A204.1 (cell line): ENCODE measurements around the gene FLT1.

Source experiments
- FAIRE-seq: peaks from 2 replicates; lab custom pipeline; 2012; peaks lifted over from hg19 to GRCh38; lab: Jason Lieb, UNC

The FLT1 gene

DNA sequence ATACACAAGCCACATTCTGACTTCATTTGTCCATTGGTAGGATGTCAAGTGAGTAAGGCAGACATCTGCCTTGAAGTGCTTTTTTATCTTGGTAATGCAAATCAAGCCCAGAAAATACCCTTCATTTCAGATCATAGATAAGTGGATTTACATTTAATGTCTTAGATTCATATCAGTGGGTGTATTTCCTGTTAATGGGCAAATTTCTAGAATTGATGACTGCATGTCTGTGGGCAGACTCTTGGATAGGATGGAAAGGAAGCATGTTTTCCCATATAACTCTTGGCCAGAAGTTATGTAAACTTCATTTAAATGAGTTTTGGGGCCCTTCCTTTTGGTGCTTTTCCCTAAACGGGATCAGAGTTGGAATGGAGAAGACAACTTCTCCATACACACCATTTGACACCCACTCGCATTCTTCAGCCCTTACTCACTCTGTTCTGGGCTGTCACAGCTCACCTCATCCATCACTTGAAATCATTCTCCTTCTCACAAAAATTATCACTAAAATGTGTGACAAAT lies 154.6 kb downstream of the FLT1 start:
- no peak for FAIRE-seq

DNA sequence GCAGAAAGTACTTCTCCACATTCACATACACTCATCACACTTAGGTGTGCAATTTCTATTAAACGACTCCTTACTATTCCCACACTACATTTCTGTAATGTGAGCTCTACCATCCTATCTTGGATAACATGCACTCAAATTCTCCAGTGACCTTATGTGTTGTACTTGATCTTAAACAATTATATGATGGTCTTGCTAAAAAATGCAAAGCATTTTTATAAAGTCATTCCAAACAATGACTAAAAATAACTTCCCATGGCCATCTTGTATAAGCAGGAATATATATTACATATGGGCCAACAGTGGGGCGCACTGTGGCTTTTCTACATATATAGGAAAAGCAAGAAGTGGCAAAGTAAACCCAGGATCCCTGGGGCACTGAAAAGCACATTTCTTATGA lies 155.5 kb downstream of the FLT1 start:
- no peak for FAIRE-seq

DNA sequence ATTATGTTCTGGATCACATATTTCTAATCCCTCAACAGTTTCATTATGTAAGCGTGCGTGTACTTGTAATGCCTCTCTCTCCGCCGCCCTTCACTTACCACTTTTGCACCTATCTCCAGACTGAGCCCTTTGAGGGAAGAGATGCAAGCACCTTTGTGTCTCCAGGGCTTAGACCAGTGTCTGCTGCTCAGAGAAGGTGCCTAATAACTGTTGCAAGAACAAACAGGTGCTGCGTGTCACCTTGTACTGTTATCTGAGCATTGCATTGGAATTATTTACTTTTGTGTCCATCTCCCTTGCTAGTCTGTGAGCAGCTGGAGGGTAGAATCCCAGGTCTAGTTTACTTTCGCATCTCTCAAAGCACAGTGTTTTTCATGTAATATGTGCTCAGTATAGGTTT lies 156.2 kb downstream of the FLT1 start:
- no peak for FAIRE-seq

DNA sequence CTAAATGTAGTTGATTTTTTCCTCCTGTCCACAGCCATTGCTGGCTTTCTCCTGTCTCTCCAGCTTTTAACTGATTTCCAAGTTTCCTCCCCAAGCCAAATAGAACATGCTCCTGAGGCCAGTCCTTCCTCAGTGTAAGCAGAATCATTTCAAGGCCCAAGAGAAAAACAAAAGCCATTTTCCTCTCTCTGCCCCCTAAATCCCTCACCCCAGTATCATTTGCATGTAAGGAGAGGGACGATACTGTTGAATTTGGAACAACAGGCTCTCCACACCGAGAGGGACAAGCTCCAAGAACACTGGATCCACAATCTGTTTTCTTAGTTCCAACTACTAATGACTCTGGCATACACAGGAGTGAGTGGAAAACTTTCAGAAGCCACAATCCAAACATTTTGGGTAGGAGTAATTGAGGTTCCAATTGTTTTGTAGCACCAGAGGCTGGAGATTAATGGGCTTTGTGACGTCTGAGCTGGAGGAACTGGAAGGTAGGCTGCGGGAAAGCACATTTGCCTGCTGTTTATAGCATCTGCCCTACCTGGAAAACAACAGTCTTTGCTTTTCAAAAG lies 156.8 kb downstream of the FLT1 start:
- no peak for FAIRE-seq

- FAIRE-seq = no peak
Measured at GRCh38 chr13:28337166-28338005, 157.5 kb downstream of the FLT1 start.

- no peak for FAIRE-seq
Measured at GRCh38 chr13:28336193-28336657, 158.7 kb downstream of the FLT1 start.

DNA sequence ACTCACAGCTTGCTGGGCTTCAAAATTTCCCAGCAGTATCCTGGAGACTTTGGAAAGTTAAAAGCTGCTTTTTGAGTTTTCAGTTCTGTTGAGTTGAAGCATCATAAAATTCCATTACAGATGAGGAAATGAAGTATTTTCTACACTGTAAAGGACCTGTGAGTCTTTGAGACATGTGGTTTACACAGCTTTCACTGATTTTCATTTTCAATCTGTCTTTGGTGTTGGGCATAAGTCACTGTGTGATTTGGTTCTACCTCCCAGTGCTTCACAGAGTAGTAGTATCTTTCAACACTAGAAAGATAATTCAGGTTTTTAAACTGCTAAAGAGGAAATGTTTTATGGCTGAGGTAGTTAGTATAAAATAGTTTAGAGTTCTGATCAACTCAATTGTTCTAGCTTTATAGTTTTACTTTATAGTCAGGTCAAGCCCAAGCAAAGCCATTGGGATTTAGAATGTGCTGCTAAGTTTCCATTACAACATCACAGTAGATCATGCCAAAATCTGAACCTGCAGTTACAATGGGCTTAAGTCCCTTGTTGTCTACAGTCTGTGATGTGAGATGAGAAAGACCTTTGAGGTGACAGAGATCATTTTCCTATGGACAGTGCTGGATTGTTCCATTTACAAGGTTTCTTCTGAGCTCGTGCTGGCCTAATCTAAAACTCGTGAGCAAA lies 161.6 kb downstream of the FLT1 start:
- no peak for FAIRE-seq

DNA sequence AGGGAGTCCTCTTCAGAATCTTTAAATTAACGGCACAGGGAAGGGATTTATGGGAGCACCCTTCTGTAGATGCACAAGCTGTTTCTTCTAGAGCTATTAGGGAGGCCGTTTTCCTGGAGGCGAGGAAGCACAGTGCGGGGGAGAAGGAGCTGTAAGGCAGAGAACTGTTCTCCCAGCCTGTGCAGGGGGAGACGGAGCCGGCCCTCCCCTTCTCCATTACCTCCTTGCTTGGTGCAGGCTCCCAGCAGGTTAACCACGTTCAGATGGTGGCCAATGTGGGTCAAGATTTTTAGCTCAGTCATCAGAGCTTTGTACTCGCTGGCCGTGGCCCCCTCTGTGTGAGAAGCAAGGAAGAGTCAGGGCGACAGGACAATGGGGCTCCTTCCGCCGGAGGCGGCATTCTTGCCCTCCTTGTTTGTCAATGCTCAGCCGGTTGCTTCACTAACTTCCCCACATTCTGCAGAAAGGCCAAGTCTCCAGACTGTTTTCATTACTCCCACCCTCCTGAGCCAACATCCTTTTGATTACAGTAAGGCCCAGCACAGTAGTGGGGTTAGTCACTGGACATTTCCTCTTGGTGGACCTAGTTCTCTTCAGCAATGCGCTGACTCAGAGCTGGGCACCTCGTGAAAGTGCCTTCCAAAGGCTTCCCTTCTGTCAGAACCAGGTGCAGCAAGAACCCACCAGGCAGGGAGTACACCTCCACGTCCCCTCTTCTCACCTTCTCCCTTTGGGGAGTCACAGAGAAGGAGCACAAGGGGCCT lies 165.4 kb downstream of the FLT1 start:
- FAIRE-seq = no peak

GRCh38 chr13:28328271-28328607 lies 166.7 kb downstream of the FLT1 start:
- no peak for FAIRE-seq

DNA sequence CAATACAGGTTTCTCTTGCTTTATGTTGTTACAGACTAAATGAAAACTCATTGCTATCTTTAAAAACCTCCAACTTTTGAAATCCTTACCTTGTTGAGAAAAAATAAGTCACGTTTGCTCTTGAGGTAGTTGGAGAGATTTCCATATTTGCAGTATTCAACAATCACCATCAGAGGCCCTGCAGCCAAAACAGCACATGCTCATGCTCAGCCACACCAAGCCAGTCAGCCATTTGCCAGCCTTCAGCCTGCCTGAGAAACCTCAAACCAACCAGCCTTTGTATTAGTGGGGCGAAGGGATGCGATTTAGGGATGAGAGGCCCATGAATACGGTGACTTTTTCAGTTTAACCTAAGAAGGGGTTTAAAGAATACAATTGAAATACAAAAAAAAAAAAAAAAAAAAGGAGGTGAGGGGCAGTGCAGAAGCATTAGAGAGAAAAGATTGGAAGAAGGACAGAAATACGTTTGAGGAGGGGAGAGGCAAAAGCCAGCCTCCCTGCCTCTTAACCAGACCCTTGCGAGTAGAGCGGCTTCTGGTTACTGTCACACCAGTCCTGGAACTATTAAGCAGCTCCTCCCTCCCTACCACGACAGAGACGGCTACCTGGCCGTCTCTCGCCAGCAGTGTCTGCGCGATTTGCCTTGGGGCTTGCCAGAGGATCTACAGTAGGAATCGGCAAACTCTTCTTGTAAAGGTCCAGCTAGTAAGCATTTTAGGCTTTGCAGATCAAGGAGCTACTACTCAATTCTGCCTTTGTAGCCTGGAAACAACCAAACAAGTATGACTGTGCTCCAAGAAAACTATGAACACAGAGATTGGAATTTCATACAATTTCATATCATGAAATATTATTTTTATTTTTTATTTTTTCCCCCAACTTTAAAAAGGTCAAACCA lies 167.3 kb downstream of the FLT1 start:
- FAIRE-seq = no peak

DNA sequence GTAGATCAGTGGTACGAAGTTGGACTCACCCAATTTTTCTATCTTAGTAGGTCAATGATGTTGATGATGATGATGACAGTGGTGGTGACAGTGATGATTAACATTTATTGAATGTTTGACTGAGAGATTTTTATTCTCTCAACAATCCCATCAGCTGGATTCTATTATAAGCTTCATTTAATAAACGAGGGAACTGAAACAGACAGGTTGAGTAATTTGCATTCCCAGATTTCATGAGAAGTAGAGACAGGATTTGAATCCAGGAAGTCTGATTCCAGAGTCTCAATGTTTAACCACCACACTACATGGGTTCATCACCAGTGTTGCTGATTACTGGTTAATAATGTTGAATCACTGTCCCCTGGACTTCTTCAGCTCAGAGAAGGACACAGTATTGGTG lies 168.9 kb downstream of the FLT1 start:
- FAIRE-seq = no peak

DNA sequence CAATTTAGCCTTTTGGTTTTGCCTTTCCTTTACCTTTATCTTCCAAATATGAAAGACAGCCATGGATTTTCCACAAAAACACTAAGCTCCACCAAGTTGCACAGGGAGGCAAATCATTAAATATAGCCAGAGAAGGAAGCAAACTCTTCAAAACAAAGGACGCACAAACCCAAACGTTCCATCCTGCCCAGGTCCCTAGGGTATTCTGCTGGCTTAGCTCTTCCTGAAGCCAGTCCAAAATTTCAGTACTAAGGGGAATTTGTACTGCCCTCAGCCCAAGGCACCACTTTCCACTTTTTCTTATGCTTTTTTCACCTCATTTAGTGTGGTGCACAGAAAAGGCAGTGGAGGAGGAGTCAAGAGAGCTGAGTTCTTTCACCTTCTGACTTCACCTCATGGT lies 169.9 kb downstream of the FLT1 start:
- FAIRE-seq = no peak

DNA sequence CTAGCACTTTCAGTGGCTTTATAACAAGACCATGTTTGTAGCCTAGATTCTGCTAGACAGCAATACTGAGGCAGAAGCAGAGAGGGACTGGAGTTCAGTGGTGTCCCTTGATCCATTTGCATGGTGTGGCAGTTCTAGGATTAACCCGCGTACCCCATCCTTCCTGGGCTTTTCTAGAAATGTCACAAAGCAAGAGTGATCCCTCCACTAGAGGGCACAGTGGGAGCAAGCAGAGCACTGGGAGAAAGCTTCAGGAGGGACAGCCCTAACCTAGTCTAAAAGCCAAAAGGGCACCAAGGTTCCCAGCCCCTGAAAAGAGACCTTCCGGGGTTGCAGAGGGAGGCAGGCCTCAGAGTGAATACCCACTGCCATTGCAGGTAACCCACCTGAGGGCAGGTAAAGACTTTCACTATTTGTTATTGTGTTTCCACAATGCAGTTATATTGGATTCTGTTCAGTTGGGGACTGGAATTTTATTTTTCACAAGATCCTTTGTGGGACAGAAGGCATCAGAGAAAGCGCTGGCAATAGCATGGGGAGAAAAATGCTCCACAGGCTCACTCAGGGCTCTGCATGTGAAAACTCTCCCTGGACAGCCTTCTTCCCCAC lies 170.6 kb downstream of the FLT1 start:
- FAIRE-seq = no peak

GRCh38 chr13:28322256-28322905 lies 172.5 kb downstream of the FLT1 start:
- FAIRE-seq = no peak

GRCh38 chr13:28321756-28322155 lies 173.2 kb downstream of the FLT1 start:
- FAIRE-seq = no peak

DNA sequence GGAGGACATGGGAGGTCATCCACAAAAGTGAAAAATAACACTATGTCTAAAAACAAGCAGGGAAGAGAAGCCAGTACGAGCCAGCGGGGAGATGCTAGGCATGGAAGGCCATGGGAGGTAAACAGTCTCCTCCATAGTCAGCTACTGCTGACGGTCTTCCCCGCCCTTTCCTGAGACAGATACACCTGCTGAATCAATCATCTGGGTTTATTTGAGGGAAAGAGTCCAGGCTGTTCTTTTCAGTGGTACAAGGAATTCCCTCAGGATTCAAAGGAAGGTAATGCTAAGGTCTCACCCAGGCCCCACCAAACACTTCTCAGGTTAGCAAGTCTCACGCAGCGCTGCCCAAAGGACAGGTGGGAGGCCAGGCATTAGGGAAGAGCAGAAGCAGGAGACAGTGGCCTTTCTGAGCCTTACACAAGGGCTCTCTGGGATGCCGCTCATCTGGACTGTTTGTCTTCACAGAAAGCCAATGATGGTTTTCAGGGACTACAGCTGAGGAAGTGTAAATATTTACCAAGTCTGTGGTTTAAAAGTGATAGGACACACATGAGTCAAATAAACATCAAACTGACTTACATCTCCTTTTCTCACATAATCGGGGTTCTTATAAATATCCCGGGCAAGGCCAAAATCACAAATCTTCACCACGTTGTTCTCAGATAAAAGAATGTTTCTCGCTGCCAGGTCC lies 173.9 kb downstream of the FLT1 start:
- FAIRE-seq = no peak

- no peak for FAIRE-seq
Measured at GRCh38 chr13:28320209-28320608, 174.7 kb downstream of the FLT1 start.

DNA sequence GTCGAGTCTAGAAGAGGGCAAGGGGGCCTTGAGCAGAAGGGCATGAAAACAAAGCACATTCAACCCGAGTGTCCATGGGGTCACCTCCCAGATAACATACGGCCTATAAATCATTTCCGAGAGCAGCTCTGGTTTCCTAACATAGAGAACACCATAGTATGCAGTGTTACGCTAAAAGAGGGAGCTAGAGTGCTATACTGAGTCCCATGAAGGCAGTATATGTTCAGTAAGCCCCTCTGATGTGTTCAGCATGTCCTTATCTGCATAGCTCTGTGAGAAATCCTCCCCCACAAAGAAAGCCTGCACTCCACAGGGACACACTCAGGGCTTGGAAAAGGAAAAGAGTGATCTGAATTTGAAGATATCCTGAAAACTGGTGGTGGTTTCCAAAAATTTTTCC lies 175.4 kb downstream of the FLT1 start:
- no peak for FAIRE-seq

DNA sequence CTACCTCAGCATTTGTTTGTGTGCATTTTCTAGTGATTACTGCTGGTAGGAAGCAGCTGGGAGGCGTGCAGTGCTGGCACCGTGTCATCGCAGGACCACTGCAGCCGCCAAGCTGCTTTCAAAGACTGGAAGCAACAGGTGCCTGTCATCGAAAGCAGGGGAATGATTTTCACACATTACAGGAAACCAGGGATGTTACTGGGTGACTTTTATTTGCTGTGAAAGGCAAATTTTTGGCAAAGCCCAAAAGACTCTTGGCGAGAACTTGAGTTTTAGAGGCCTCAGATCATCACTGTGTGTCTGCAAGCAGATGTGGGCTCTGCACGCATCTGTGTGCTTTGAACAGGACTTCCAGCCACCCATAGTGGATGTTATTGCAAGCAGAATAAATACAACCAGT lies 176.4 kb downstream of the FLT1 start:
- FAIRE-seq = no peak

- FAIRE-seq = no peak
Measured at GRCh38 chr13:28316836-28317235, 178.1 kb downstream of the FLT1 start.
